ENCODE measurements around the gene SLC25A23.

SLC25A23 gene

DNA sequence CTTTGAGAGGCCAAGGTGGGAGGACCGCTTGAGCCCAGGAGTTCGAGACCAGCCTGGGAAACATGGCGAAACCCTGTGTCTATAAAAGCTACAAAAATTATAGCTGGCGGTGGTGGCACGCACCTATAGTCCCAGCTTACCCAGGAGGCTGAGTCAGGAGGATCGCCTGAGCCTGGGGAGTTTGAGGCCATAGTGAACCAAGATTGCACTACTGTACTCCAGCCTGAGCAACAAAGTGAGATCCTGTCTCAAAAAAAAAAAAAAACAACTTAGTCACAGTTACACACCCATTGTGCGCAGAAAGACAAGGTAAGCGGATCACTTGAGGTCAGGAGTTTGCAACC lies 22.7 kb upstream of the SLC25A23 start:
- Histone ChIP-seq H4K20me1 (ENCODE audit: insufficient read depth, low read length) (no peaks in the 10 kb centered on the region), H3K4me2 (ENCODE audit: low read depth, low read length) (peak overlapping the region; percentile 83), H3K36me3 (replicated peaks; ENCODE audit: insufficient read depth, low read length) (no peaks in the 10 kb centered on the region), H3K9ac (ENCODE audit: low read length) (peak overlapping the region; percentile 82; the same call in 1 of the 2 replicates), H3K4me1 (ENCODE audit: low read length) (peaks cover 11% of the 10 kb centered on the region), H2AFZ (ENCODE audit: low read length) (peak overlapping the region; percentile 93), H3K4me3 (ENCODE audit: low read length) (no peak overlapping the region), H3K27me3 (replicated peaks; ENCODE audit: insufficient read depth, low read length) (0 out of 2 replicates have a peak, but pooled peaks cover 1% of the 10 kb centered on the region), H3K9me2 (replicated peaks; ENCODE audit: insufficient read depth, low read length) (no peaks in the 10 kb centered on the region), H3K27ac (ENCODE audit: low read length) (no peak overlapping the region), H3K9me3 (replicated peaks; ENCODE audit: insufficient read depth, low read length) (no peaks in the 10 kb centered on the region), H3F3A (ENCODE audit: insufficient read depth, low read length) (no peaks in the 10 kb centered on the region), H3K79me2 (ENCODE audit: low read length) (0 out of 2 replicates have a peak, but pooled peaks cover 4% of the 10 kb centered on the region)
- TF ChIP-seq EZH2 (optimal IDR thresholded peaks at IDR 0.05; ENCODE audit: low read depth, low read length) = no peak
- TF ChIP-seq EZH2phosphoT487 (IDR thresholded peaks at IDR 0.05; ENCODE audit: low read length) = no peak
- no peak for TF ChIP-seq CTCF (IDR thresholded peaks at IDR 0.05; ENCODE audit: low read length)
- DNase-seq = no peak

- H3K9me2 ChIP-seq (replicated peaks; ENCODE audit: insufficient read depth, low read length) = no peaks in the 10 kb centered on the region
- H4K20me1 ChIP-seq (ENCODE audit: insufficient read depth, low read length) = no peaks in the 10 kb centered on the region
- H3K4me3 ChIP-seq (ENCODE audit: low read length) = peak within 1 kb of the TSS; percentile 74
- peak within 1 kb of the TSS; percentile 16; the same call in 1 of the 2 replicates for H3K27ac ChIP-seq (ENCODE audit: low read length)
- H3K27me3 ChIP-seq (replicated peaks; ENCODE audit: insufficient read depth, low read length) = no peaks in the 10 kb centered on the region
- H3K79me2 ChIP-seq (ENCODE audit: low read length) = 0 out of 2 replicates have a peak, but pooled peaks cover 4% of the 10 kb centered on the region
- DNase-seq = peak; percentile 55
- no peaks in the 10 kb centered on the region for H3F3A ChIP-seq (ENCODE audit: insufficient read depth, low read length)
- peak within 1 kb of the TSS; percentile 82 for H3K9ac ChIP-seq (ENCODE audit: low read length)
- no peaks in the 10 kb centered on the region for H3K9me3 ChIP-seq (replicated peaks; ENCODE audit: insufficient read depth, low read length)
- peak within 1 kb of the TSS; percentile 83 for H3K4me2 ChIP-seq (ENCODE audit: low read depth, low read length)
- TF ChIP-seq CTCF (IDR thresholded peaks at IDR 0.05; ENCODE audit: low read length) = peak; percentile 77
- no peak for TF ChIP-seq EZH2phosphoT487 (IDR thresholded peaks at IDR 0.05; ENCODE audit: low read length)
- peak within 1 kb of the TSS; percentile 93 for H2AFZ ChIP-seq (ENCODE audit: low read length)
- peaks cover 11% of the 10 kb centered on the region for H3K4me1 ChIP-seq (ENCODE audit: low read length)
- no peaks in the 10 kb centered on the region for H3K36me3 ChIP-seq (replicated peaks; ENCODE audit: insufficient read depth, low read length)
Observed at GRCh38 chr19:6481541-6482342, 22.1 kb upstream of the SLC25A23 start, which contains the start of gene DENND1C. TSS of gene DENND1C (minus strand) at chr19:6481787. CDS start at chr19:6481695, 92 bp downstream.

DNA sequence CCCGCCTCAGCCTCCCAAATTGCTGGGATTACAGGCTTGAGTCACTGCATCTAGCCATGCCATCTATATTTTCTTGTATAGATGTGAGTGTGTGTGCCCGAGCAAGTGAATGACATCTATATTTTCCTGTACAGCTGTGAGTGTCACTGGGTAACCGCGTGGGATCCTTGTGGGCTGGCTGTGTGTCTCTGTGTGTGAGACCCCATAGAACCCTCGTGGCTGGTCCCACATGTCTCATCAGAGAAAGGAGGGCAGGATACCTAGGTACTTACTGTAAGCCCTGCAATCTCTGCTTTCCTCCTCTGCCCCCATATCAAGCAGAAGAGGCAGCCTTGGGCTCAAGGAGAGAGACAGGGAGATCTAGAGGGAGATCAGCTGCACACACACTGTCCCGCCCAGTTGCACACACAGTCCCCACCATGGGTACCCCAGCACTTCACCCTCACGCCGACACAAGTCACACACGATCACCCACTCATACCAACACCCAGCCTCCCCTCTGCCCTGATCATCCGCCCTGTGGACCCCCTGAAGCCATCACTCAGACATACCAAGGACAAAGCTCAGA lies 21.3 kb upstream of the SLC25A23 start:
- Histone ChIP-seq H3K9ac (ENCODE audit: low read length) (peak overlapping the region; percentile 82), H2AFZ (ENCODE audit: low read length) (peak overlapping the region; percentile 93), H3K9me2 (replicated peaks; ENCODE audit: insufficient read depth, low read length) (no peaks in the 10 kb centered on the region), H3K36me3 (replicated peaks; ENCODE audit: insufficient read depth, low read length) (no peaks in the 10 kb centered on the region), H3K27me3 (replicated peaks; ENCODE audit: insufficient read depth, low read length) (no peaks in the 10 kb centered on the region), H3K4me1 (ENCODE audit: low read length) (peaks cover 11% of the 10 kb centered on the region), H3K9me3 (replicated peaks; ENCODE audit: insufficient read depth, low read length) (no peaks in the 10 kb centered on the region), H4K20me1 (ENCODE audit: insufficient read depth, low read length) (no peaks in the 10 kb centered on the region), H3K79me2 (ENCODE audit: low read length) (0 out of 2 replicates have a peak, but pooled peaks cover 4% of the 10 kb centered on the region), H3K27ac (ENCODE audit: low read length) (peak overlapping the region; percentile 16; the same call in 1 of the 2 replicates), H3F3A (ENCODE audit: insufficient read depth, low read length) (no peaks in the 10 kb centered on the region), H3K4me2 (ENCODE audit: low read depth, low read length) (peak overlapping the region; percentile 83), H3K4me3 (ENCODE audit: low read length) (peak overlapping the region; percentile 74)
- no peak for TF ChIP-seq CTCF (IDR thresholded peaks at IDR 0.05; ENCODE audit: low read length)
- TF ChIP-seq EZH2 (optimal IDR thresholded peaks at IDR 0.05; ENCODE audit: low read depth, low read length) = no peak
- TF ChIP-seq EZH2phosphoT487 (IDR thresholded peaks at IDR 0.05; ENCODE audit: low read length) = no peak
- no peak for DNase-seq
